Measurements from ENCODE around the gene ASPSCR1. TPM values are rescaled to one million over a fixed set of nuclear protein-coding genes. Genes with fewer than 3 reads are reported as not detected.

ASPSCR1 gene
- total and polyA plus RNA-seq, 9 of the 15 experiments (the other 6 are each of a cell fraction or from before 2014, with no cell fraction given) = 0.90 to 36.9 (median 11.6) TPM

Other genes starting within 250 kb of the ASPSCR1 start
Only the 7 nearest of the 23 such genes appear.
- gene MAFG, start 49.9 kb upstream of the ASPSCR1 start, total RNA-seq (2014; rRNA removed) = 27.3 and 30.1 TPM in 2 replicates
- gene MAFG, start 49.9 kb upstream of the ASPSCR1 start, total RNA-seq (2014; rRNA removed; fragmentation: Illumina TruSeq; extraction: Trizol) = 16.3 and 16.9 TPM in 2 replicates
- 23.6 and 24.9 TPM in 2 replicates for gene MAFG, start 49.9 kb upstream of the ASPSCR1 start, total RNA-seq (2015; rRNA removed; fragmentation: Illumina TruSeq; extraction: Trizol)
- gene MAFG, start 49.9 kb upstream of the ASPSCR1 start, total RNA-seq (2021) = 46.7 and 58.1 TPM in 2 replicates
- 22.4 and 31.8 TPM in 2 replicates for gene MAFG, start 49.9 kb upstream of the ASPSCR1 start, polyA plus RNA-seq (2011; rRNA removed)
- gene MAFG, start 49.9 kb upstream of the ASPSCR1 start, polyA plus RNA-seq (2014; fragmentation: Illumina TruSeq; extraction: Trizol) = 31.2 and 36.3 TPM in 2 replicates
- gene MAFG, start 49.9 kb upstream of the ASPSCR1 start, polyA plus RNA-seq (2014; fragmentation: Nextera tagmentation; extraction: Ambion mirVana) = 1 to 10 TPM; 1.1 to 2.8 TPM
- gene MAFG, start 49.9 kb upstream of the ASPSCR1 start, polyA plus RNA-seq (2014; rRNA removed) = 44.8 and 46.7 TPM in 2 replicates
- 215 and 290 TPM in 2 replicates for gene PYCR1, start 40.3 kb upstream of the ASPSCR1 start, total RNA-seq (2014; rRNA removed)
- 72.4 and 95.4 TPM in 2 replicates for gene PYCR1, start 40.3 kb upstream of the ASPSCR1 start, total RNA-seq (2014; rRNA removed; fragmentation: Illumina TruSeq; extraction: Trizol)
- gene PYCR1, start 40.3 kb upstream of the ASPSCR1 start, total RNA-seq (2015; rRNA removed; fragmentation: Illumina TruSeq; extraction: Trizol) = 120 and 126 TPM in 2 replicates
- gene PYCR1, start 40.3 kb upstream of the ASPSCR1 start, total RNA-seq (2021) = 302 and 328 TPM in 2 replicates
- 188 and 273 TPM in 2 replicates for gene PYCR1, start 40.3 kb upstream of the ASPSCR1 start, polyA plus RNA-seq (2011; rRNA removed)
- gene PYCR1, start 40.3 kb upstream of the ASPSCR1 start, polyA plus RNA-seq (2014; fragmentation: Illumina TruSeq; extraction: Trizol) = 183 and 278 TPM in 2 replicates
- 10 to 100 TPM; 11.7 to 18.6 TPM for gene PYCR1, start 40.3 kb upstream of the ASPSCR1 start, polyA plus RNA-seq (2014; fragmentation: Nextera tagmentation; extraction: Ambion mirVana)
- gene PYCR1, start 40.3 kb upstream of the ASPSCR1 start, polyA plus RNA-seq (2014; rRNA removed) = 270 and 349 TPM in 2 replicates
- gene MYADML2, start 30.4 kb upstream of the ASPSCR1 start, total RNA-seq (2014; rRNA removed) = not detected in 2 replicates
- gene MYADML2, start 30.4 kb upstream of the ASPSCR1 start, total RNA-seq (2014; rRNA removed; fragmentation: Illumina TruSeq; extraction: Trizol) = not detected in 2 replicates
- not detected in 2 replicates for gene MYADML2, start 30.4 kb upstream of the ASPSCR1 start, total RNA-seq (2015; rRNA removed; fragmentation: Illumina TruSeq; extraction: Trizol)
- gene MYADML2, start 30.4 kb upstream of the ASPSCR1 start, total RNA-seq (2021) = not detected in 2 replicates
- not detected in 2 replicates for gene MYADML2, start 30.4 kb upstream of the ASPSCR1 start, polyA plus RNA-seq (2011; rRNA removed)
- not detected in 2 replicates for gene MYADML2, start 30.4 kb upstream of the ASPSCR1 start, polyA plus RNA-seq (2014; fragmentation: Illumina TruSeq; extraction: Trizol)
- not detected for gene MYADML2, start 30.4 kb upstream of the ASPSCR1 start, polyA plus RNA-seq (2014; fragmentation: Nextera tagmentation; extraction: Ambion mirVana)
- gene MYADML2, start 30.4 kb upstream of the ASPSCR1 start, polyA plus RNA-seq (2014; rRNA removed) = not detected in 2 replicates
- 13.9 and 22.5 TPM in 2 replicates for gene NOTUM, start 16.4 kb upstream of the ASPSCR1 start, total RNA-seq (2014; rRNA removed)
- gene NOTUM, start 16.4 kb upstream of the ASPSCR1 start, total RNA-seq (2014; rRNA removed; fragmentation: Illumina TruSeq; extraction: Trizol) = 0.99 and 1.3 TPM in 2 replicates
- gene NOTUM, start 16.4 kb upstream of the ASPSCR1 start, total RNA-seq (2015; rRNA removed; fragmentation: Illumina TruSeq; extraction: Trizol) = 4.1 and 4.2 TPM in 2 replicates
- 11.8 and 14.1 TPM in 2 replicates for gene NOTUM, start 16.4 kb upstream of the ASPSCR1 start, total RNA-seq (2021)
- 4.5 and 6.1 TPM in 2 replicates for gene NOTUM, start 16.4 kb upstream of the ASPSCR1 start, polyA plus RNA-seq (2011; rRNA removed)
- gene NOTUM, start 16.4 kb upstream of the ASPSCR1 start, polyA plus RNA-seq (2014; fragmentation: Illumina TruSeq; extraction: Trizol) = 1.9 and 5.3 TPM in 2 replicates
- under 1 TPM; 0.03 to 0.17 TPM for gene NOTUM, start 16.4 kb upstream of the ASPSCR1 start, polyA plus RNA-seq (2014; fragmentation: Nextera tagmentation; extraction: Ambion mirVana)
- 13.4 and 14.0 TPM in 2 replicates for gene NOTUM, start 16.4 kb upstream of the ASPSCR1 start, polyA plus RNA-seq (2014; rRNA removed)
- gene CENPX, start 45.2 kb downstream of the ASPSCR1 start, total RNA-seq (2014; rRNA removed) = 318 and 420 TPM in 2 replicates
- 46.8 and 67.9 TPM in 2 replicates for gene CENPX, start 45.2 kb downstream of the ASPSCR1 start, total RNA-seq (2014; rRNA removed; fragmentation: Illumina TruSeq; extraction: Trizol)
- 124 and 127 TPM in 2 replicates for gene CENPX, start 45.2 kb downstream of the ASPSCR1 start, total RNA-seq (2015; rRNA removed; fragmentation: Illumina TruSeq; extraction: Trizol)
- 267 and 275 TPM in 2 replicates for gene CENPX, start 45.2 kb downstream of the ASPSCR1 start, total RNA-seq (2021)
- 170 and 181 TPM in 2 replicates for gene CENPX, start 45.2 kb downstream of the ASPSCR1 start, polyA plus RNA-seq (2011; rRNA removed)
- gene CENPX, start 45.2 kb downstream of the ASPSCR1 start, polyA plus RNA-seq (2014; fragmentation: Illumina TruSeq; extraction: Trizol) = 115 and 158 TPM in 2 replicates
- gene CENPX, start 45.2 kb downstream of the ASPSCR1 start, polyA plus RNA-seq (2014; fragmentation: Nextera tagmentation; extraction: Ambion mirVana) = 100 to 1,000 TPM in 1 of 2 experiments, 10 to 100 TPM in 1; 32.7 to 113 TPM
- gene CENPX, start 45.2 kb downstream of the ASPSCR1 start, polyA plus RNA-seq (2014; rRNA removed) = 352 and 375 TPM in 2 replicates
- gene LRRC45, start 45.7 kb downstream of the ASPSCR1 start, total RNA-seq (2014; rRNA removed) = 21.5 and 21.7 TPM in 2 replicates
- gene LRRC45, start 45.7 kb downstream of the ASPSCR1 start, total RNA-seq (2014; rRNA removed; fragmentation: Illumina TruSeq; extraction: Trizol) = 1.8 and 3.5 TPM in 2 replicates
- 11.2 and 13.1 TPM in 2 replicates for gene LRRC45, start 45.7 kb downstream of the ASPSCR1 start, total RNA-seq (2015; rRNA removed; fragmentation: Illumina TruSeq; extraction: Trizol)
- 16.6 and 19.1 TPM in 2 replicates for gene LRRC45, start 45.7 kb downstream of the ASPSCR1 start, total RNA-seq (2021)
- gene LRRC45, start 45.7 kb downstream of the ASPSCR1 start, polyA plus RNA-seq (2011; rRNA removed) = 7.2 and 10.4 TPM in 2 replicates
- 4.2 and 4.3 TPM in 2 replicates for gene LRRC45, start 45.7 kb downstream of the ASPSCR1 start, polyA plus RNA-seq (2014; fragmentation: Illumina TruSeq; extraction: Trizol)
- not detected for gene LRRC45, start 45.7 kb downstream of the ASPSCR1 start, polyA plus RNA-seq (2014; fragmentation: Nextera tagmentation; extraction: Ambion mirVana)
- 18.4 and 26.6 TPM in 2 replicates for gene LRRC45, start 45.7 kb downstream of the ASPSCR1 start, polyA plus RNA-seq (2014; rRNA removed)
- 292 and 377 TPM in 2 replicates for gene RAC3, start 54.0 kb downstream of the ASPSCR1 start, total RNA-seq (2014; rRNA removed)
- 21.8 and 30.5 TPM in 2 replicates for gene RAC3, start 54.0 kb downstream of the ASPSCR1 start, total RNA-seq (2014; rRNA removed; fragmentation: Illumina TruSeq; extraction: Trizol)
- gene RAC3, start 54.0 kb downstream of the ASPSCR1 start, total RNA-seq (2015; rRNA removed; fragmentation: Illumina TruSeq; extraction: Trizol) = 91.3 and 98.6 TPM in 2 replicates
- 133 and 139 TPM in 2 replicates for gene RAC3, start 54.0 kb downstream of the ASPSCR1 start, total RNA-seq (2021)
- gene RAC3, start 54.0 kb downstream of the ASPSCR1 start, polyA plus RNA-seq (2011; rRNA removed) = 118 and 135 TPM in 2 replicates
- 137 and 193 TPM in 2 replicates for gene RAC3, start 54.0 kb downstream of the ASPSCR1 start, polyA plus RNA-seq (2014; fragmentation: Illumina TruSeq; extraction: Trizol)
- under 1 TPM; 0.23 to 0.28 TPM for gene RAC3, start 54.0 kb downstream of the ASPSCR1 start, polyA plus RNA-seq (2014; fragmentation: Nextera tagmentation; extraction: Ambion mirVana)
- 281 and 307 TPM in 2 replicates for gene RAC3, start 54.0 kb downstream of the ASPSCR1 start, polyA plus RNA-seq (2014; rRNA removed)

All from K562 (cell line).